ENCODE results near the gene PLXDC1.
"Not testable (repeated sequence)": the region's sequence is repeated elsewhere in the genome, so short reads cannot be mapped to it uniquely, and the experiment has no call there.

The PLXDC1 gene

DNA sequence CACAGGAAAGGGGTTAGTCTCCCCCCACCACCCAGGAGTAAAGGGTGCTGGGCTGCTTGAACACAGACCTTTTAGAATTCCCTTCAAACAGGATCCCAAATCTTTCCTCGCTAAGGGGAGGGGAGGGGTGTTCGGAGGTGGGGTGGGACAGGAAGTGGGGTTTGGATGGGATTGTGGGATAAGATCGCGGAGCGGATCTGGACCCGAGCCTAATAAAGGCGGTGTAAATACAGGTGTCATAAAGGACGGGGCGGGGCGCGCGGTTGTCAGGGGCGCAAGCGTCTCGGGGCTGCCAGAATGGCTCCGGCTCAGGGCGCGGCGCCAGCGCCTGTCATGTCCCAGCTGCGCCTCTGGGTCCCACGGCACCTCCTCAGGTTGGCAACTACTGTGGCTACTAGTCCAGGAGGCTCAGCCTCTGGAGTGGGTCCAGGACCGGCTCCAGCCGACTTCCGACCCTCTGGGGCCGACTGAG, 124.4 kb downstream of the PLXDC1 start:
- Histone ChIP-seq H3K9ac (ENCODE audit: low read length) (peak overlapping the region; percentile 62), H3K9me3 (ENCODE audit: control insufficient read depth, low read length) (no peaks in the 10 kb centered on the region), H3K4me3 (ENCODE audit: low read length) (no peak overlapping the region), H3K36me3 (ENCODE audit: control insufficient read depth, insufficient read depth, low read length) (no peaks in the 10 kb centered on the region), H3K4me1 (ENCODE audit: control insufficient read depth, insufficient read depth, low read length) (peaks cover 12% of the 10 kb centered on the region), H3K27me3 (ENCODE audit: control insufficient read depth, insufficient read depth, low read length) (peaks cover 10% of the 10 kb centered on the region)

DNA sequence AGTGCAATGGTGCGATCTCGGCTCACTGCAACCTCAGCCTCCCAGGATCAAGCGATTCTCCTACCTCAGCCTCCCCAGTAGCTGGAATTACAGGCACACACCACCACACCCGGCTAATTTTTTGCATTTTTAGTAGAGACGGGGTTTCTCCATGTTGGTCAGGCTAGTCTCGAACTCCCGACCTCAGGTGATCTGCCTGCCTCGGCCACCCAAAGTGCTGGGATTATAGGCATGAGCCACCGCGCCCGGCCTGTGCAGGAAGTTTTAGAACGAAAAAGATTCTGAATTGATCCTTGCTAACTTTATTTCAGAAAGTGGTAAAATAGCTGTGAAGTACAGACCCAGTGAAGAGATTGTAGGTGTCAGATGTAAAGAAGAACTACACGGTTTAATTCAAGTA, 125.1 kb downstream of the PLXDC1 start:
- not testable (repeated sequence) for H3K36me3 ChIP-seq (ENCODE audit: control insufficient read depth, insufficient read depth, low read length); H3K9ac ChIP-seq (ENCODE audit: low read length); H3K4me3 ChIP-seq (ENCODE audit: low read length); H3K27me3 ChIP-seq (ENCODE audit: control insufficient read depth, insufficient read depth, low read length); H3K9me3 ChIP-seq (ENCODE audit: control insufficient read depth, low read length)
- peaks cover 12% of the 10 kb centered on the region for H3K4me1 ChIP-seq (ENCODE audit: control insufficient read depth, insufficient read depth, low read length)

GRCh38 chr17:39022924-39023323, 128.5 kb downstream of the PLXDC1 start:
- H3K27me3 ChIP-seq (ENCODE audit: control insufficient read depth, insufficient read depth, low read length): peaks cover 7% of the 10 kb centered on the region
- no peaks in the 10 kb centered on the region for H3K9me3 ChIP-seq (ENCODE audit: control insufficient read depth, low read length)
- no peak overlapping the region for H3K9ac ChIP-seq (ENCODE audit: low read length)
- H3K4me1 ChIP-seq (ENCODE audit: control insufficient read depth, insufficient read depth, low read length): peaks cover 12% of the 10 kb centered on the region
- no peak overlapping the region for H3K4me3 ChIP-seq (ENCODE audit: low read length)
- no peaks in the 10 kb centered on the region for H3K36me3 ChIP-seq (ENCODE audit: control insufficient read depth, insufficient read depth, low read length)

DNA sequence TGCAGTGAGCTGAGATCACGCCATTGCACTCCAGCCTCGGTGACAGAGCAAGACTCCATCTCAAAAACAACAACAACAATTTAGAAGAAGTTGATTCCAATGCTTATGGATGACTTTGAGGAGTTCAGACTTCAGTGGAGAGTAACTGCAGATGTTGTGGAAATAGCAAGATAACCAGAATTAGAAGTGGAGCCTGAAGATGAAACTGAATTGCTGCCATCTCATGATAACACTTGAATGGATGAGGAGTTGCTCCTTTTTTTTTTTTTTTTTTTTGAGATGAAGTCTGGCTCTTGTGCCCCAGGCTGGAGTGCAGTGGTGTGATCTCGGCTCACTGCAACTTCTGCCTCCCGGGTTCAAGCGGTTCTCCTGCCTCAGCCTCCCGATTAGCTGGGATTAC, 131.4 kb downstream of the PLXDC1 start:
- not testable (repeated sequence) for H3K36me3 ChIP-seq (ENCODE audit: control insufficient read depth, insufficient read depth, low read length); H3K4me1 ChIP-seq (ENCODE audit: control insufficient read depth, insufficient read depth, low read length); H3K9me3 ChIP-seq (ENCODE audit: control insufficient read depth, low read length); H3K27me3 ChIP-seq (ENCODE audit: control insufficient read depth, insufficient read depth, low read length); H3K4me3 ChIP-seq (ENCODE audit: low read length); H3K9ac ChIP-seq (ENCODE audit: low read length)

- H3K9me3 ChIP-seq (ENCODE audit: control insufficient read depth, low read length): no peaks in the 10 kb centered on the region
- H3K4me3 ChIP-seq (ENCODE audit: low read length): no peak overlapping the region
- H3K27me3 ChIP-seq (ENCODE audit: control insufficient read depth, insufficient read depth, low read length): no peaks in the 10 kb centered on the region
- no peaks in the 10 kb centered on the region for H3K4me1 ChIP-seq (ENCODE audit: control insufficient read depth, insufficient read depth, low read length)
- H3K36me3 ChIP-seq (ENCODE audit: control insufficient read depth, insufficient read depth, low read length): no peaks in the 10 kb centered on the region
- no peak overlapping the region for H3K9ac ChIP-seq (ENCODE audit: low read length)
These were observed 132.9 kb downstream of the PLXDC1 start for GRCh38 chr17:39018267-39019134.

- Histone ChIP-seq H3K9me3 (ENCODE audit: control insufficient read depth, low read length) (no peaks in the 10 kb centered on the region), H3K9ac (ENCODE audit: low read length) (no peak overlapping the region), H3K4me1 (ENCODE audit: control insufficient read depth, insufficient read depth, low read length) (no peaks in the 10 kb centered on the region), H3K4me3 (ENCODE audit: low read length) (no peak overlapping the region), H3K27me3 (ENCODE audit: control insufficient read depth, insufficient read depth, low read length) (no peaks in the 10 kb centered on the region), H3K36me3 (ENCODE audit: control insufficient read depth, insufficient read depth, low read length) (no peaks in the 10 kb centered on the region)
These were observed 135.0 kb downstream of the PLXDC1 start for GRCh38 chr17:39016193-39017153.

DNA sequence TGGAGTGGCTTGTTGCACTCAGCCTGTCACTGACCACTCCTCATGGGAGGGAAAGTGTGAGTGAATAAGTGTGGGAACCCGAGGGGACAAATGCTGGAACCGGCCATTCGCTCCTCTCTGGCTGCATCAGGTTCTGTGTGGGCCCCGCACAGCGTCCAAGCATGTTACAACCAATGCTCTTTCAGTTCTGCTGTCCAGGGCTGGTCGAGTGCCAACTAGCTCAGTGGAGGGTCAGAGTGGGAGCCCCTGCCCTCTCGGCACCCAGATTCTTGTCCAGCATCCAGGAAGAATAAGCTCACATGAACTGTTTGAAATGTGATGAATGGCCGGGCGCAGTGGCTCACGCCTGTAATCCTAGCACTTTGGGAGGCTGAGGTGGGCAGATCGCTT, 135.9 kb downstream of the PLXDC1 start:
- no peak overlapping the region for H3K4me3 ChIP-seq (ENCODE audit: low read length)
- no peak overlapping the region for H3K9ac ChIP-seq (ENCODE audit: low read length)
- no peaks in the 10 kb centered on the region for H3K9me3 ChIP-seq (ENCODE audit: control insufficient read depth, low read length)
- no peaks in the 10 kb centered on the region for H3K27me3 ChIP-seq (ENCODE audit: control insufficient read depth, insufficient read depth, low read length)
- H3K36me3 ChIP-seq (ENCODE audit: control insufficient read depth, insufficient read depth, low read length): no peaks in the 10 kb centered on the region
- no peaks in the 10 kb centered on the region for H3K4me1 ChIP-seq (ENCODE audit: control insufficient read depth, insufficient read depth, low read length)

- no peaks in the 10 kb centered on the region for H3K9me3 ChIP-seq (ENCODE audit: control insufficient read depth, low read length)
- no peak overlapping the region for H3K4me3 ChIP-seq (ENCODE audit: low read length)
- H3K36me3 ChIP-seq (ENCODE audit: control insufficient read depth, insufficient read depth, low read length): no peaks in the 10 kb centered on the region
- H3K4me1 ChIP-seq (ENCODE audit: control insufficient read depth, insufficient read depth, low read length): no peaks in the 10 kb centered on the region
- no peak overlapping the region for H3K9ac ChIP-seq (ENCODE audit: low read length)
- H3K27me3 ChIP-seq (ENCODE audit: control insufficient read depth, insufficient read depth, low read length): no peaks in the 10 kb centered on the region
These were observed 136.5 kb downstream of the PLXDC1 start for GRCh38 chr17:39014795-39015545.

GRCh38 chr17:39014044-39014794, 137.2 kb downstream of the PLXDC1 start:
- no peak overlapping the region for H3K4me3 ChIP-seq (ENCODE audit: low read length)

More at GRCh38 chr17:39014044-39014794, 137.2 kb downstream of the PLXDC1 start:
- Histone ChIP-seq H3K36me3 (ENCODE audit: control insufficient read depth, insufficient read depth, low read length) (no peaks in the 10 kb centered on the region), H3K27me3 (ENCODE audit: control insufficient read depth, insufficient read depth, low read length) (peaks cover 6% of the 10 kb centered on the region), H3K9me3 (ENCODE audit: control insufficient read depth, low read length) (no peaks in the 10 kb centered on the region), H3K4me1 (ENCODE audit: control insufficient read depth, insufficient read depth, low read length) (no peaks in the 10 kb centered on the region), H3K9ac (ENCODE audit: low read length) (no peak overlapping the region)
